HG03060 (cell line): Measurements from ENCODE around the gene TLE7.

Experiments
- ATAC-seq: cut with Tn5 transposase; IDR thresholded peaks from one replicate; pipeline ENCODE4 v1.9.1; 2021; ENCODE audit warnings: low read depth, moderate number of reproducible peaks; ENCODE audit not compliant: unreplicated experiment

Gene TLE7

GRCh38 chr16:71449020-71449419 lies 7.2 kb upstream of the TLE7 start:
- ATAC-seq: no peak

GRCh38 chr16:71448274-71448866 lies 6.5 kb upstream of the TLE7 start:
- ATAC-seq: no peak

- no peak for ATAC-seq
These were observed 1.9 kb upstream of the TLE7 start for GRCh38 chr16:71443714-71444113.

GRCh38 chr16:71441348-71442050 lies 355 bp downstream of the TLE7 start:
- ATAC-seq: no peak

DNA sequence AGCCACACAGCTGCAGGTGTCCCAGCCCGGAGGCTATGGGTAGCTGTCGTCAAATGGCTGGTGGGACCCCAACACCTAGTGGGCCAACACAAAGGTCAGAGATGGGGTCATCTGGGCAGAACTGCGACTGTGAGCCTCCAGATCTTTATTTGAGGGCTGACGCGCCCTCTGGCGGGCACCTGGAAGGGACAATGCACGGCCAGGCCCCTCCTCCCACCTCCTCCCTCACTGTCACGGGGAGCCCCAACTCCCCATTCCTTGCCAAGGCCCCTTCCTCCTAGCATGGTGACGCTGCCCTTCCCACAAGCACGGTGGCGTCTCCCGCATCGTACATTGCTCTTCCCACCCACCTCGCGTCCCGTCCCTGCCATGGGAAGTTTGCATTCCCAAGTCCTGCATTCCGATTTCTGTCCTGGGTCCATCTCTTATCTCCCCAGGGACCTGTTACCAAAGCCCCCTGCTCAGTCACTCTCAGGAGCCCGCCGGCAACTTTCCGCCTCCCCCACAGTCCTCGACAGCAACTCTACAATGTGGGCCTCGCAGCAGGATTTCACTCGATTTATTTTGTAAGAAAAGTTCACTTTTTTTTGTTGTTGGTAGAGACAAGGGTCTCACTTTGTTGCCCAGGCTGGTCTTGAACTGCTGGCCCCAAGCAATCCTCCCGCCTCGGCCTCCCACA lies 1.0 kb downstream of the TLE7 start:
- no peak for ATAC-seq

DNA sequence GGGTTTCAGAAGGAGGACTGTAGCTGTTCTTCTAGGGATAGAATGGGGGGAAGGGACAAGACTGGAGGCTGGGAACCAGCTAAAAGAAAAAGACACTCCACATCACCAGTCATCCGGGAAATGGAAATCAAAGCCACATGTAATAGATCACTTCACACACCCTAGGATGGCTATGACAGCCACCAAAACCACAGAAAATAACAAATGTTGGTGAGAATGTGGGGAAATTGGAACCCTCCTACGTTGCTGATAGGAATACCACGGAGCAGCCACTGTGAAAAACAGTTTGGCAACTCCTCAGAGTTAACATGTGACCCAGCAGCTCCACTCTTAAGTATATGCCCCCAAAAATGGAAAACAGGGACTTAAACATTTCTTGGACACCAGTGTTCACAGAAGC lies 2.3 kb downstream of the TLE7 start:
- ATAC-seq: no peak

DNA sequence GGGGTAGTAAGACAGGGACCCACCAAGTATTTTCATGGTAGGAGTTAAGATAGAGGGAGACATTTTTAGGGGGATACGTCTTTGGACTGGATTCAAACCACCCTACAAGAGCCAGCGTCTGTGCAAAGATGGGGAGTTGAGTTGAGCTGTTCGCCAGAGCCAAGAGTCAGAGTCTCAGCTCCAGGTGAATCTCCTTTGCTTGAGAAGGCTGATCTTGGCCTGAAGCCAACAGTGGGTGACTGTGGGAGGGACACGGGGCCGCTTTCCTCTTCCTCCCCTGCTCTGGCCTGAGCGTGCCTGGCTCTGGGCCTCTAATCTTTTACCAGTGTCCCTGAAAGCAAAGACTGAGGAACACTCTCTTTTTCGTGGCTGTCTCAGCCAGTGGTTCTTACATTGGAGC lies 5.4 kb downstream of the TLE7 start:
- ATAC-seq: no peak

GRCh38 chr16:71432906-71433305 lies 8.9 kb downstream of the TLE7 start:
- ATAC-seq: no peak

GRCh38 chr16:71431991-71432390 lies 9.9 kb downstream of the TLE7 start:
- no peak for ATAC-seq

- ATAC-seq: no peak
These were observed 10.7 kb downstream of the TLE7 start for GRCh38 chr16:71431176-71431575.

DNA sequence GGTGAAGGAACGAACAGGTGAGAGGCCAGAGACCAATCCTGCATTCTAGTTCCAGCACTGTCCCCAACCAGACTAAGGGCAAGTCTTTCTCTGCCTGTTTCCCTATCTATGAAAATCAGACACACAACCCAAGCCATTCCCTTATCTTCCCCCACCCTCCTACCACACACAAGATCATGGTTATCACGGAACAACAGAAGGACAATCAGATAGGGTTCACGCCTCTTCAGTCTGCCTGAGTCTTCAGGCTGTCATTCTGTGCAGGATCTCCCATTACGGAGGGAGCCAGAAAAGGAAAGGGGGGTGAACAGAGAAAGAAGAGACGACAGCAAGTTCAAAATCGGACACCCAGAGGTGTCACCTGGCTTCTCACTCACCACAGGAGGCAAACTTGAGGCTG lies 11.1 kb downstream of the TLE7 start:
- ATAC-seq: no peak

- ATAC-seq: no peak
These were observed 12.3 kb downstream of the TLE7 start for GRCh38 chr16:71429581-71429980.

DNA sequence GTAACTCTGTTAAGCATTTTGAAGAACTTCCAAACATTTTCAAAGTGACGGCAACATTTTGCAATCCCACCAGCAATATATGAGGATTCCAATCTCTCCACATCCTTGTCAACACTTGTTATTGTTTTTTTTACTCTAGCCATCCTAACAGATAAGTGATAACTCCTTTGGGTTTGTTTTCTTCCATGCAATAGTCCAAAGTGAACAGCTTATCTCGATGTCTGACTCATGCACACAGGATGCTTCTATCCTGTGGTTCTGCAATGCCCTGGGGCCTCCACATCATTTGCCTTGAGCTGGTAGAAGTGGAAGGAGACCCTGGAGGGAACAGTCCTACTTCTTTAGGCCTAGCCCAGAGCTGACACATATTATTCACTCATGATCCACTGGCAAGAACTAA lies 13.0 kb downstream of the TLE7 start:
- ATAC-seq: no peak

GRCh38 chr16:71428385-71428784 lies 13.5 kb downstream of the TLE7 start:
- no peak for ATAC-seq

- ATAC-seq: no peak
These were observed 14.8 kb downstream of the TLE7 start for GRCh38 chr16:71426880-71427615.

DNA sequence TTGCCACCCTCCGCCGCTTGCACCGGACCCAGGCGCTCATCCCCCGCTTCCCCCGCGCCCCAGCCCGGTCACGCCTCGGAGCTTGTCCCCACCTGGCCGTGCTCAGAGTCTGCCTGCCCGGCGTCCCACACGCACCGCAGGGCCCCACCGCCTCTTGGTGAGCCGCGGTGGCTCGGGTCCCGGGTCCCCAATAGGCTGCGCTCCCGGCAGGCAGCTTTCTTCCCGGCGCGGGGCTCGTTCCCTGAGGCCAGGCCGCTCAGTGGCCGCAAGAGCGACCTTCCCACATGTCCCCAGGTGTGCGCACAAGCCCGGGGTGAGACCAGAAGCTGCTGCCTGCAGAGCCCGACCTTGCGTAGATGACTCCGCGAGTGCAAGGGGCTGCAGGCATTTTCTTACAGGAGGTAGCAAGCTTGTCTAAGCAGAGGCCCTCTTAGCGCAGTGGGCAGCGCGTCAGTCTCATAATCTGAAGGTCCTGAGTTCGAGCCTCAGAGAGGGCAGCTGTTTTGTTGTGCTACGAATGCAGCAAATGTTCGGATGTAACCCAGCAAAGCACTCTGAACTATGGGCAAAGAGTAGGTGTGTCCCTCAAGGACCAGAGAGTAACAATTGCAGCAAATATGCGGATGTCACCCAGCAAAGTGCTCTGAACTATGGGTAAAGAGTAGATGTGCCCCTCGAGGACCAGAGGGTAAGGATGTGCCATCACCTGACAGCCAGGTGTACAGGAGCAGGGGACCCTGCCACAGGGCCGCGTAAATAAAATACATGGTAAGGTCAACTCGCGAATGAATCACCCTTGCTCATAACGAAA lies 15.6 kb downstream of the TLE7 start:
- peak; percentile 73 for ATAC-seq

GRCh38 chr16:71425746-71426068 lies 16.1 kb downstream of the TLE7 start:
- no peak for ATAC-seq

GRCh38 chr16:71424626-71425025 lies 17.2 kb downstream of the TLE7 start:
- no peak for ATAC-seq

GRCh38 chr16:71423865-71424264 lies 18.0 kb downstream of the TLE7 start:
- no peak for ATAC-seq

DNA sequence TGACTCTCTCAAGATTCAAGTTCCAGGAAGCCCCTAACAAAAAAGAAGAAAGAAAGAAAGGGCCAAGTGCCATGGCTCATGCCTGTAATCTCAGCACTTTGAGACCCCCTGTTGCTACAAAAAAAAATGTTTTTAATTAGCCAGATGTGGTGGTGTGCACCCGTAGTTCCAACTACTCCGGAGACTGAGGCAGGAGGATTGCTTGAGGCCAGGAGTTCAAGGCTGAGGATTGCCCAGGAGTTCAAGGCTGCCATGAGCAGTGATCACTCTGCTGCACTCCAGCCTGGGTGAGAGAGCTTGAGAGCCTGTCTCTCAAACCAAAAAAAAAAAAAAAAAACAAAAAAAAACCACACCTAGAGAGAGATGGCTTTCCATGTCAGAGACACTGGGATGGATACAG lies 18.8 kb downstream of the TLE7 start:
- no peak for ATAC-seq

GRCh38 chr16:71421911-71422310 lies 19.9 kb downstream of the TLE7 start:
- no peak for ATAC-seq
